K562 (cell line): ENCODE results near the gene F13A1. TPM values are rescaled to one million over a fixed set of nuclear protein-coding genes. Genes with fewer than 3 reads are reported as not detected.

Experiments
- HNRNPH1 ChIP-seq: fragments of 200-400 bp; formaldehyde crosslinking; optimal IDR thresholded peaks from 2 replicates; pipeline ENCODE3; 2017; ENCODE audit warnings: low read depth, mild to moderate bottlenecking, low read length, moderate library complexity
- SMAD1 ChIP-seq: fragments of 150-350 bp; IDR thresholded peaks from 2 replicates; pipeline ENCODE4 v1.6.1; 2014; ENCODE audit warnings: low read length, low read depth; ENCODE audit not compliant: partially characterized antibody
- TAL1 ChIP-seq: fragments of 450-650 bp; IDR thresholded peaks from 2 replicates; pipeline ENCODE4 v1.6.1; 2016; ENCODE audit warnings: mild to moderate bottlenecking
- ZNF140 ChIP-seq: fragments of 250-450 bp; sonication (Bioruptor Pico); IDR thresholded peaks from 2 replicates; pipeline ENCODE4 v1.8.0; 2021; ENCODE audit warnings: moderate library complexity, mild to moderate bottlenecking, inconsistent platforms
- polyA plus RNA-seq, 8 experiments: library from polyadenylated mRNA; depleted of rRNA in 4 of 8; stranded (reverse) in 5 of 8; unstranded in 3 of 8; fragments of >200 nt; fragmentation: Nextera tagmentation in 2 of 8; fragmentation: Illumina TruSeq in 1 of 8; extraction: Ambion mirVana in 2 of 8; extraction: Trizol in 1 of 8; gene quantifications; 2 replicates each; pipeline versions ENCODE4 v1.2.1 to v1.2.3, GENCODE V29; 2011 to 2014; ENCODE audit warnings: inconsistent platforms in 1 of 8, missing spikeins in 1 of 8
- total RNA-seq, 7 experiments: library from RNA; depleted of rRNA in 6 of 7; stranded (reverse); fragments of >200 nt in 6 of 7; fragmentation: Illumina TruSeq in 2 of 7; extraction: Trizol in 2 of 7; gene quantifications; 2 replicates each; pipeline versions ENCODE4 v1.2.1 to v1.2.3, GENCODE V29; 2011 to 2021; ENCODE audit warnings: low replicate concordance in 1 of 7
- TF ChIP-seq, protein P1 (sequence below): fragments of 200-600 bp; sonication (generic); IDR thresholded peaks from one replicate; pipeline ENCODE4 v1.6.1; 2012; ENCODE audit warnings: mild to moderate bottlenecking, low read depth, low read length, inconsistent platforms
- TF ChIP-seq, protein P2 (sequence below): sonication (generic); formaldehyde crosslinking; IDR thresholded peaks from 2 replicates; pipeline ENCODE4 v1.8.0; 2023; ENCODE audit warnings: mild to moderate bottlenecking, missing genetic modification reagents

F13A1 gene
- total and polyA plus RNA-seq, 9 of the 15 experiments (the other 6 are each of a cell fraction or from before 2014, with no cell fraction given): 0.33 TPM; not detected in 8

GRCh38 chr6:6177754-6178153 lies 142.7 kb downstream of the F13A1 start (continued):
- TF ChIP-seq, protein P1, sequence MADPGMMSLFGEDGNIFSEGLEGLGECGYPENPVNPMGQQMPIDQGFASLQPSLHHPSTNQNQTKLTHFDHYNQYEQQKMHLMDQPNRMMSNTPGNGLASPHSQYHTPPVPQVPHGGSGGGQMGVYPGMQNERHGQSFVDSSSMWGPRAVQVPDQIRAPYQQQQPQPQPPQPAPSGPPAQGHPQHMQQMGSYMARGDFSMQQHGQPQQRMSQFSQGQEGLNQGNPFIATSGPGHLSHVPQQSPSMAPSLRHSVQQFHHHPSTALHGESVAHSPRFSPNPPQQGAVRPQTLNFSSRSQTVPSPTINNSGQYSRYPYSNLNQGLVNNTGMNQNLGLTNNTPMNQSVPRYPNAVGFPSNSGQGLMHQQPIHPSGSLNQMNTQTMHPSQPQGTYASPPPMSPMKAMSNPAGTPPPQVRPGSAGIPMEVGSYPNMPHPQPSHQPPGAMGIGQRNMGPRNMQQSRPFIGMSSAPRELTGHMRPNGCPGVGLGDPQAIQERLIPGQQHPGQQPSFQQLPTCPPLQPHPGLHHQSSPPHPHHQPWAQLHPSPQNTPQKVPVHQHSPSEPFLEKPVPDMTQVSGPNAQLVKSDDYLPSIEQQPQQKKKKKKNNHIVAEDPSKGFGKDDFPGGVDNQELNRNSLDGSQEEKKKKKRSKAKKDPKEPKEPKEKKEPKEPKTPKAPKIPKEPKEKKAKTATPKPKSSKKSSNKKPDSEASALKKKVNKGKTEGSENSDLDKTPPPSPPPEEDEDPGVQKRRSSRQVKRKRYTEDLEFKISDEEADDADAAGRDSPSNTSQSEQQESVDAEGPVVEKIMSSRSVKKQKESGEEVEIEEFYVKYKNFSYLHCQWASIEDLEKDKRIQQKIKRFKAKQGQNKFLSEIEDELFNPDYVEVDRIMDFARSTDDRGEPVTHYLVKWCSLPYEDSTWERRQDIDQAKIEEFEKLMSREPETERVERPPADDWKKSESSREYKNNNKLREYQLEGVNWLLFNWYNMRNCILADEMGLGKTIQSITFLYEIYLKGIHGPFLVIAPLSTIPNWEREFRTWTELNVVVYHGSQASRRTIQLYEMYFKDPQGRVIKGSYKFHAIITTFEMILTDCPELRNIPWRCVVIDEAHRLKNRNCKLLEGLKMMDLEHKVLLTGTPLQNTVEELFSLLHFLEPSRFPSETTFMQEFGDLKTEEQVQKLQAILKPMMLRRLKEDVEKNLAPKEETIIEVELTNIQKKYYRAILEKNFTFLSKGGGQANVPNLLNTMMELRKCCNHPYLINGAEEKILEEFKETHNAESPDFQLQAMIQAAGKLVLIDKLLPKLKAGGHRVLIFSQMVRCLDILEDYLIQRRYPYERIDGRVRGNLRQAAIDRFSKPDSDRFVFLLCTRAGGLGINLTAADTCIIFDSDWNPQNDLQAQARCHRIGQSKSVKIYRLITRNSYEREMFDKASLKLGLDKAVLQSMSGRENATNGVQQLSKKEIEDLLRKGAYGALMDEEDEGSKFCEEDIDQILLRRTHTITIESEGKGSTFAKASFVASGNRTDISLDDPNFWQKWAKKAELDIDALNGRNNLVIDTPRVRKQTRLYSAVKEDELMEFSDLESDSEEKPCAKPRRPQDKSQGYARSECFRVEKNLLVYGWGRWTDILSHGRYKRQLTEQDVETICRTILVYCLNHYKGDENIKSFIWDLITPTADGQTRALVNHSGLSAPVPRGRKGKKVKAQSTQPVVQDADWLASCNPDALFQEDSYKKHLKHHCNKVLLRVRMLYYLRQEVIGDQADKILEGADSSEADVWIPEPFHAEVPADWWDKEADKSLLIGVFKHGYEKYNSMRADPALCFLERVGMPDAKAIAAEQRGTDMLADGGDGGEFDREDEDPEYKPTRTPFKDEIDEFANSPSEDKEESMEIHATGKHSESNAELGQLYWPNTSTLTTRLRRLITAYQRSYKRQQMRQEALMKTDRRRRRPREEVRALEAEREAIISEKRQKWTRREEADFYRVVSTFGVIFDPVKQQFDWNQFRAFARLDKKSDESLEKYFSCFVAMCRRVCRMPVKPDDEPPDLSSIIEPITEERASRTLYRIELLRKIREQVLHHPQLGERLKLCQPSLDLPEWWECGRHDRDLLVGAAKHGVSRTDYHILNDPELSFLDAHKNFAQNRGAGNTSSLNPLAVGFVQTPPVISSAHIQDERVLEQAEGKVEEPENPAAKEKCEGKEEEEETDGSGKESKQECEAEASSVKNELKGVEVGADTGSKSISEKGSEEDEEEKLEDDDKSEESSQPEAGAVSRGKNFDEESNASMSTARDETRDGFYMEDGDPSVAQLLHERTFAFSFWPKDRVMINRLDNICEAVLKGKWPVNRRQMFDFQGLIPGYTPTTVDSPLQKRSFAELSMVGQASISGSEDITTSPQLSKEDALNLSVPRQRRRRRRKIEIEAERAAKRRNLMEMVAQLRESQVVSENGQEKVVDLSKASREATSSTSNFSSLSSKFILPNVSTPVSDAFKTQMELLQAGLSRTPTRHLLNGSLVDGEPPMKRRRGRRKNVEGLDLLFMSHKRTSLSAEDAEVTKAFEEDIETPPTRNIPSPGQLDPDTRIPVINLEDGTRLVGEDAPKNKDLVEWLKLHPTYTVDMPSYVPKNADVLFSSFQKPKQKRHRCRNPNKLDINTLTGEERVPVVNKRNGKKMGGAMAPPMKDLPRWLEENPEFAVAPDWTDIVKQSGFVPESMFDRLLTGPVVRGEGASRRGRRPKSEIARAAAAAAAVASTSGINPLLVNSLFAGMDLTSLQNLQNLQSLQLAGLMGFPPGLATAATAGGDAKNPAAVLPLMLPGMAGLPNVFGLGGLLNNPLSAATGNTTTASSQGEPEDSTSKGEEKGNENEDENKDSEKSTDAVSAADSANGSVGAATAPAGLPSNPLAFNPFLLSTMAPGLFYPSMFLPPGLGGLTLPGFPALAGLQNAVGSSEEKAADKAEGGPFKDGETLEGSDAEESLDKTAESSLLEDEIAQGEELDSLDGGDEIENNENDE: no peak
- TF ChIP-seq, protein P2, sequence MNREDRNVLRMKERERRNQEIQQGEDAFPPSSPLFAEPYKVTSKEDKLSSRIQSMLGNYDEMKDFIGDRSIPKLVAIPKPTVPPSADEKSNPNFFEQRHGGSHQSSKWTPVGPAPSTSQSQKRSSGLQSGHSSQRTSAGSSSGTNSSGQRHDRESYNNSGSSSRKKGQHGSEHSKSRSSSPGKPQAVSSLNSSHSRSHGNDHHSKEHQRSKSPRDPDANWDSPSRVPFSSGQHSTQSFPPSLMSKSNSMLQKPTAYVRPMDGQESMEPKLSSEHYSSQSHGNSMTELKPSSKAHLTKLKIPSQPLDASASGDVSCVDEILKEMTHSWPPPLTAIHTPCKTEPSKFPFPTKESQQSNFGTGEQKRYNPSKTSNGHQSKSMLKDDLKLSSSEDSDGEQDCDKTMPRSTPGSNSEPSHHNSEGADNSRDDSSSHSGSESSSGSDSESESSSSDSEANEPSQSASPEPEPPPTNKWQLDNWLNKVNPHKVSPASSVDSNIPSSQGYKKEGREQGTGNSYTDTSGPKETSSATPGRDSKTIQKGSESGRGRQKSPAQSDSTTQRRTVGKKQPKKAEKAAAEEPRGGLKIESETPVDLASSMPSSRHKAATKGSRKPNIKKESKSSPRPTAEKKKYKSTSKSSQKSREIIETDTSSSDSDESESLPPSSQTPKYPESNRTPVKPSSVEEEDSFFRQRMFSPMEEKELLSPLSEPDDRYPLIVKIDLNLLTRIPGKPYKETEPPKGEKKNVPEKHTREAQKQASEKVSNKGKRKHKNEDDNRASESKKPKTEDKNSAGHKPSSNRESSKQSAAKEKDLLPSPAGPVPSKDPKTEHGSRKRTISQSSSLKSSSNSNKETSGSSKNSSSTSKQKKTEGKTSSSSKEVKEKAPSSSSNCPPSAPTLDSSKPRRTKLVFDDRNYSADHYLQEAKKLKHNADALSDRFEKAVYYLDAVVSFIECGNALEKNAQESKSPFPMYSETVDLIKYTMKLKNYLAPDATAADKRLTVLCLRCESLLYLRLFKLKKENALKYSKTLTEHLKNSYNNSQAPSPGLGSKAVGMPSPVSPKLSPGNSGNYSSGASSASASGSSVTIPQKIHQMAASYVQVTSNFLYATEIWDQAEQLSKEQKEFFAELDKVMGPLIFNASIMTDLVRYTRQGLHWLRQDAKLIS (CRISPR knock-in tag): no peak
- no peak for TF ChIP-seq TAL1
- no peak for TF ChIP-seq SMAD1
- TF ChIP-seq ZNF140 (CRISPR knock-in tag): no peak
- TF ChIP-seq HNRNPH1: no peak
